Measurements from ENCODE around the gene KCTD10. TPM values are rescaled to one million over a fixed set of nuclear protein-coding genes. Genes with fewer than 3 reads are reported as not detected.
A peak's percentile ranks its signal among the peaks of the same experiment; 100 is the strongest.

Gene KCTD10
- total RNA-seq, 4 donors from 2014 or later: 67.2 to 126 (median 79.5) TPM

- H3K27me3 ChIP-seq: no peaks in the 10 kb centered on the region
- H3K27ac ChIP-seq: no peak overlapping the region
- intact Hi-C loops (cut with DNase I; ENCODE audit: low total_unique reads) (no loop called here), in situ Hi-C loops (cut with MboI; ENCODE audit: low pct_ligation_motif_present in 1 of 4, low pct_unique_long_range_greater_than_20kb in 1 of 4, low sequenced_read_pairs in 3 of 4) (no loop called here)
- peaks cover 0 to 44% (median 2%) of the 10 kb centered on the region in 4 donors for H3K36me3 ChIP-seq
- H3K4me1 ChIP-seq: no peaks in the 10 kb centered on the region
- TF ChIP-seq CTCF (IDR thresholded peaks at IDR 0.05) (no peak), POLR2AphosphoS5 (IDR thresholded peaks at IDR 0.05) (no peak), EP300 (IDR thresholded peaks at IDR 0.05; ENCODE audit: low read depth) (no peak), POLR2A (IDR thresholded peaks at IDR 0.05) (no peak)
- no peaks in the 10 kb centered on the region for H3K9me3 ChIP-seq
- whole genome bisulfite sequencing, 2 donors (ENCODE audit: low coverage in 1 of 2): 65 to 85% methylated on average over 4 to 10 of the region's 10 CpGs
- H3K4me3 ChIP-seq: no peak overlapping the region
- no peak for DNase-seq
Measured at GRCh38 chr12:109523071-109523470, 46.0 kb upstream of the KCTD10 start.

GRCh38 chr12:109521831-109522230 is 44.7 kb upstream of the KCTD10 start:
- H3K9me3 ChIP-seq: no peaks in the 10 kb centered on the region
- H3K4me3 ChIP-seq: no peak overlapping the region
- no peaks in the 10 kb centered on the region for H3K4me1 ChIP-seq
- no peaks in the 10 kb centered on the region for H3K27me3 ChIP-seq
- no peak for DNase-seq
- H3K36me3 ChIP-seq: peaks cover 0 to 53% (median 6%) of the 10 kb centered on the region in 4 donors
- in situ Hi-C loops (cut with MboI; ENCODE audit: low pct_ligation_motif_present in 1 of 4, low pct_unique_long_range_greater_than_20kb in 1 of 4, low sequenced_read_pairs in 3 of 4) (no loop called here), intact Hi-C loops (cut with DNase I; ENCODE audit: low total_unique reads) (no loop called here)
- no peak for TF ChIP-seq POLR2AphosphoS5 (IDR thresholded peaks at IDR 0.05)
- no peak for TF ChIP-seq EP300 (IDR thresholded peaks at IDR 0.05; ENCODE audit: low read depth)
- no peak for TF ChIP-seq POLR2A (IDR thresholded peaks at IDR 0.05)
- TF ChIP-seq CTCF (IDR thresholded peaks at IDR 0.05): no peak
- 78 to 81% methylated on average over 5 to 10 of the region's 10 CpGs for WGBS, 2 donors (ENCODE audit: low coverage in 1 of 2)
- no peak overlapping the region for H3K27ac ChIP-seq

GRCh38 chr12:109519787-109520186 is 42.7 kb upstream of the KCTD10 start:
- Histone ChIP-seq H3K4me1 (no peaks in the 10 kb centered on the region), H3K27ac (peak overlapping the region; percentile 6 to 55 (median 48)), H3K36me3 (peaks cover 0 to 55% (median 10%) of the 10 kb centered on the region in 4 donors), H3K9me3 (no peaks in the 10 kb centered on the region), H3K4me3 (no peak overlapping the region), H3K27me3 (no peaks in the 10 kb centered on the region)
- no peak for DNase-seq
- intact Hi-C loops (cut with DNase I; ENCODE audit: low total_unique reads): no loop called here
- 95% methylated on average over 6 of the region's 6 CpGs; no CpG with 5 or more reads in 1 of the 2 donors for WGBS, 2 donors (ENCODE audit: low coverage in 1 of 2)
- TF ChIP-seq POLR2AphosphoS5 (IDR thresholded peaks at IDR 0.05) (no peak), CTCF (IDR thresholded peaks at IDR 0.05) (no peak), EP300 (IDR thresholded peaks at IDR 0.05; ENCODE audit: low read depth) (no peak), POLR2A (IDR thresholded peaks at IDR 0.05) (no peak)
- in situ Hi-C loops (cut with MboI; ENCODE audit: low pct_ligation_motif_present in 1 of 4, low pct_unique_long_range_greater_than_20kb in 1 of 4, low sequenced_read_pairs in 3 of 4): loop anchor here in 2 of 4 donors (5.0 to 10.0 kb wide), 2 partner anchors 253 to 255 kb away; no protein-coding TSS in a partner anchor

- peak overlapping the region; percentile 30 to 55 (median 48) for H3K27ac ChIP-seq
- H3K4me3 ChIP-seq: no peak overlapping the region
- in situ Hi-C loops (cut with MboI; ENCODE audit: low pct_ligation_motif_present in 1 of 4, low pct_unique_long_range_greater_than_20kb in 1 of 4, low sequenced_read_pairs in 3 of 4) (loop anchor here in 2 of 4 donors (5.0 to 10.0 kb wide), 2 partner anchors 253 to 256 kb away; no protein-coding TSS in a partner anchor), intact Hi-C loops (cut with DNase I; ENCODE audit: low total_unique reads) (no loop called here)
- H3K36me3 ChIP-seq: peaks cover 0 to 48% (median 10%) of the 10 kb centered on the region in 4 donors
- peak; percentile 59 for DNase-seq
- WGBS, 2 donors (ENCODE audit: low coverage in 1 of 2): 51 to 65% methylated on average over 5 to 11 of the region's 11 CpGs
- TF ChIP-seq POLR2A (IDR thresholded peaks at IDR 0.05): no peak
- TF ChIP-seq POLR2AphosphoS5 (IDR thresholded peaks at IDR 0.05): peak in 1 of 3 donors; percentile 11
- TF ChIP-seq EP300 (IDR thresholded peaks at IDR 0.05; ENCODE audit: low read depth): no peak
- peak; percentile 68 to 85 (median 78) for TF ChIP-seq CTCF (IDR thresholded peaks at IDR 0.05)
- no peaks in the 10 kb centered on the region for H3K9me3 ChIP-seq
- no peaks in the 10 kb centered on the region for H3K27me3 ChIP-seq
- H3K4me1 ChIP-seq: no peaks in the 10 kb centered on the region
Measured at GRCh38 chr12:109518820-109519665, 41.9 kb upstream of the KCTD10 start.

Measured in transverse colon (tissue), 4 donors.